ENCODE results near the gene RIC8B.
A peak's percentile ranks its signal among the peaks of the same experiment; 100 is the strongest.

RIC8B gene

DNA sequence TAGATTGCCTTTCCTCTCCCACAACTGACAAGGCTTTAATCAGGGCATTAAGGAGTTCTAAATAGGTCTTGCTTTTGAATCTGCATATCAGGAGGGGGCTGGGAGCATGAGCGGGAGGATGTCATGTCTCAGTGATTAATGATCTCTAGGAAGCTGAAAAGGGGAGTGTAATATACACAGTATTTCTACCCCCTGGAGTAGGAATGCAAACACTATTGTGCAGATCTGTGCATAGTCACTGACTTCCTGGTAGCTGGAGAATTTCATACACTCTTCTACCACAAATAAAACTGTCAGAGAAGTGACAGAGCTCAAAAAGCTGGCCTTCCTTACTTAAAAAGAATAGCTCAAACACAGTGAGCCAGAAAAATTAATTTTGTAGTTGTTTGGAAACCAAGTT lies 65.8 kb downstream of the RIC8B start:
- in situ Hi-C loops (cut with HindIII; ENCODE audit: low pct_unique_long_range_greater_than_20kb, low sequenced_read_pairs) = no loop called here
- TF ChIP-seq JUND (IDR thresholded peaks at IDR 0.05; ENCODE audit: low read depth) = no peak
- no peak for DNase-seq (ENCODE audit: low read depth in 1 of 2, low spot score in 1 of 2)

GRCh38 chr12:106841510-106842302 lies 67.2 kb downstream of the RIC8B start:
- peak; percentile 44 to 66 for DNase-seq (ENCODE audit: low read depth in 1 of 2, low spot score in 1 of 2)
- no peak for TF ChIP-seq JUND (IDR thresholded peaks at IDR 0.05; ENCODE audit: low read depth)
- in situ Hi-C loops (cut with HindIII; ENCODE audit: low pct_unique_long_range_greater_than_20kb, low sequenced_read_pairs) = no loop called here

DNA sequence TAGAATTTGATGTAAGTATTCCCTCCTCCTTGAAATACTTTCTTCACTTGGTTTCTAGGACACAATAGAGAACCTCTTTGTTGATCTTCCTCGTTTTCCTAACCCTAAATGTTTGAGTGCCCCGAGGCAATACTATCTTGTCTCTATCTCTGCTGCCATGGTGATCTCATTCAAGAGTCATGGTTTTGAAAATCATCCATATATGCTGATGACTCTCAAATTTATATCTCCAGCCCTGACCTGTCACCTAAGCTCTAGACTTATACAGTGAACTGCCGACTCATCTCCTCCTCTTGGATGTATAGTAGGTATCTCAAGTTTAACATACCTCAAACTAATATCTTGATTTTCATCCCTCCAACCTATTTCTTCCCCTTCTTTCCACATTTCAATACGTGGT lies 71.4 kb downstream of the RIC8B start:
- peak in 1 of 2 experiments; percentile 12 for DNase-seq (ENCODE audit: low read depth in 1 of 2, low spot score in 1 of 2)
- in situ Hi-C loops (cut with HindIII; ENCODE audit: low pct_unique_long_range_greater_than_20kb, low sequenced_read_pairs) = no loop called here
- TF ChIP-seq JUND (IDR thresholded peaks at IDR 0.05; ENCODE audit: low read depth) = no peak

- in situ Hi-C loops (cut with HindIII; ENCODE audit: low pct_unique_long_range_greater_than_20kb, low sequenced_read_pairs) = no loop called here
- no peak for DNase-seq (ENCODE audit: low read depth in 1 of 2, low spot score in 1 of 2)
- TF ChIP-seq JUND (IDR thresholded peaks at IDR 0.05; ENCODE audit: low read depth) = no peak
These were observed 73.4 kb downstream of the RIC8B start for GRCh38 chr12:106847861-106848260.

GRCh38 chr12:106851306-106851705 lies 76.8 kb downstream of the RIC8B start:
- TF ChIP-seq JUND (IDR thresholded peaks at IDR 0.05; ENCODE audit: low read depth) = no peak
- no peak for DNase-seq (ENCODE audit: low read depth in 1 of 2, low spot score in 1 of 2)
- in situ Hi-C loops (cut with HindIII; ENCODE audit: low pct_unique_long_range_greater_than_20kb, low sequenced_read_pairs) = no loop called here

DNA sequence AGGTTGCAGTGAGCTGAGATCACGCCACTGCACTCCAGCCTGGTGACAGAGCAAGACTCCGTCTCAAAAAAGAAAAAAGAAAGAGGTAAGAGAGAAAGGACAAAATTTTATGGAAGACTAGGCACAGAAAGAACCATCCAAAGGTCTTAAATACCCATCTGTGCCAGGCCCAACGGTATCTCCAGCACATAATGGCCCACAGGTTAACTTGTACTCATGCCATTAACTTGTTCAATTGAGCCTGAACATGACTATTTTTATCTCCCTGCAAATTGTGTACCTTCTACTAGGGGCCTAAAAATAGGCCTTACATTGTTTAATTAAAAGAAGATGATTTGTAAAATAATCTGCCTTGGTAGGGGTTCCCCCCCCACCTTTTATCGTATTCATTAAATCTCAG lies 80.2 kb downstream of the RIC8B start:
- in situ Hi-C loops (cut with HindIII; ENCODE audit: low pct_unique_long_range_greater_than_20kb, low sequenced_read_pairs) = no loop called here
- no peak for DNase-seq (ENCODE audit: low read depth in 1 of 2, low spot score in 1 of 2)
- TF ChIP-seq JUND (IDR thresholded peaks at IDR 0.05; ENCODE audit: low read depth) = no peak

DNA sequence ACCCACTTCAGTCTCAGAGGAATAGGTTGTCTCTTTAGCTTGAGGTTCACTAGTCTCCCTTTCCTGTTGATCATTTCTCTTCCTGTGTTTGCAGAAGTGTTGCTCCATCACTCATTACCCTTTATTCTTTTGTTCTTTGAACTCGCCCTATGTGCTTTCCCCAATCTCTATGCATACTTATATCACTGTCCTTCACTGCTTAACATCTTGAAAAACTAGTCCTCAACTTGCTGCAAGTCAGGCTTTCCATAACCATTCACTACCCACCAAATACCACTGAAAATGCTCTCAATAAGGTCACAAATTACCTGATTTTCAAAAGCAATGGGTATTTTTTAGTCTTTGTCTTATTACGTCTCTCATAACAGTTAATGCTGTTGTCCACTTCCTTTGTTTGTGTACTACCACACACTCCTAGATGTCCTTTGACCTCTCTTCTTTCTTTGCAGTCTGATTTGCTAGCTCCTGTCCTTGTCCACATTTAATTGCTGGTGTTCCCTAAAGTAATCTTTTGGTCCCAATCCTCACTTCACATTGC lies 80.8 kb downstream of the RIC8B start:
- in situ Hi-C loops (cut with HindIII; ENCODE audit: low pct_unique_long_range_greater_than_20kb, low sequenced_read_pairs) = no loop called here
- DNase-seq (ENCODE audit: low read depth in 1 of 2, low spot score in 1 of 2) = no peak
- no peak for TF ChIP-seq JUND (IDR thresholded peaks at IDR 0.05; ENCODE audit: low read depth)

GRCh38 chr12:106861984-106862916 lies 87.8 kb downstream of the RIC8B start:
- in situ Hi-C loops (cut with HindIII; ENCODE audit: low pct_unique_long_range_greater_than_20kb, low sequenced_read_pairs) = no loop called here
- no peak for DNase-seq (ENCODE audit: low read depth in 1 of 2, low spot score in 1 of 2)
- no peak for TF ChIP-seq JUND (IDR thresholded peaks at IDR 0.05; ENCODE audit: low read depth)

- in situ Hi-C loops (cut with HindIII; ENCODE audit: low pct_unique_long_range_greater_than_20kb, low sequenced_read_pairs) = no loop called here
- no peak for TF ChIP-seq JUND (IDR thresholded peaks at IDR 0.05; ENCODE audit: low read depth)
- DNase-seq (ENCODE audit: low read depth in 1 of 2, low spot score in 1 of 2) = no peak
These were observed 88.7 kb downstream of the RIC8B start for GRCh38 chr12:106863189-106863588.

GRCh38 chr12:106865683-106866082 lies 91.2 kb downstream of the RIC8B start:
- DNase-seq (ENCODE audit: low read depth in 1 of 2, low spot score in 1 of 2) = peak in 1 of 2 experiments; percentile 16
- in situ Hi-C loops (cut with HindIII; ENCODE audit: low pct_unique_long_range_greater_than_20kb, low sequenced_read_pairs) = no loop called here
- TF ChIP-seq JUND (IDR thresholded peaks at IDR 0.05; ENCODE audit: low read depth) = no peak

DNA sequence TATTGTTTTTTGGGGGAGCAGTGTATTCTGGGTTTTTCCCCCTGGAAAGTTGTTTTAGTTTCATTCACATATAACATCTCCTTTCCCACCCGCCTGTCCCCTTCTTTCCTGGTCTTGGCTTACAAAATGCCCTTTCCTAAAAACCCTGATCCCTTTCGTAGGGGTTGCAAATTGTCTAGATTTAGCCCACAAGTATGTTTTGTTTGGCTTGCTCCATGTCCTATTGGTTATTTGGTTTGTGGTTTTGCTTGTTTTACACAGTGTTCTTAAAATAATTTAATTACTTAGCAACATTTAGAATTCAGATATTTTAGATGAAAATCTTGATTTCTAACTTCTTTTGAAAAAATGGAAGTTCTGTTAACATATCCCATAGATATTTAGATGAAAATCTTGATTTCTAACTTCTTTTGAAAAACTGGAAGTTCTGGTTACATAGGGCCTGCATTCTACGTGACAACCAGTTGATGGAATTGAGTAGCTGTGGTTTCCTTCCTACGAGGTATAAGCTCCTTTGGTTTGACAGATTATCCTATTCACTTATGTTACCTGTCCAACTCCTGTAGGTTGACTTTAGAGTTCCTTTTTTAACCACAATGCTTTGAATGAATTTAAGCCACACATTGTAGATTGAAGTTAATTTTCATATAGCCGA lies 92.1 kb downstream of the RIC8B start:
- DNase-seq (ENCODE audit: low read depth in 1 of 2, low spot score in 1 of 2) = peak in 1 of 2 experiments; percentile 49
- in situ Hi-C loops (cut with HindIII; ENCODE audit: low pct_unique_long_range_greater_than_20kb, low sequenced_read_pairs) = no loop called here
- no peak for TF ChIP-seq JUND (IDR thresholded peaks at IDR 0.05; ENCODE audit: low read depth)

- DNase-seq (ENCODE audit: low read depth in 1 of 2, low spot score in 1 of 2) = no peak
- no peak for TF ChIP-seq JUND (IDR thresholded peaks at IDR 0.05; ENCODE audit: low read depth)
- in situ Hi-C loops (cut with HindIII; ENCODE audit: low pct_unique_long_range_greater_than_20kb, low sequenced_read_pairs) = no loop called here
These were observed 93.2 kb downstream of the RIC8B start for GRCh38 chr12:106867651-106868050.
